Omental fat pad (tissue), 4 donors: ENCODE results near the gene KIF9. TPM values are rescaled to one million over a fixed set of nuclear protein-coding genes. Genes with fewer than 3 reads are reported as not detected.
"Not testable (repeated sequence)": the region's sequence is repeated elsewhere in the genome, so short reads cannot be mapped to it uniquely, and the experiment has no call there.

Experiments
- ATAC-seq: fragments of 150-250 bp; one replicate; pipeline ENCODE4 v1.9.1; 2016; ENCODE audit warnings: mild to moderate bottlenecking, moderate library complexity; ENCODE audit not compliant: low FRiP score
- DNase-seq: peaks from one replicate; pipeline ENCODE4 v3.0.0-alpha.2; 2019; ENCODE audit warnings: low spot score
- total RNA-seq, 4 donors: library from RNA; depleted of rRNA; stranded (reverse); fragments of >200 nt; gene quantifications; one replicate each; pipeline ENCODE4 v1.1.0, GENCODE V29; 2016
- TF ChIP-seq, protein P1 (sequence below), 3 donors: fragments of 450-650 bp; IDR thresholded peaks; one replicate each; pipeline ENCODE4 v1.5.1; 2016 to 2017; ENCODE audit warnings: antibody characterized with exemption in 3 of 3, mild to moderate bottlenecking in 3 of 3, moderate library complexity in 2 of 3

Gene KIF9
- total RNA-seq, 4 donors from 2014 or later, result 2.8 to 16.1 (median 9.4) TPM

DNA sequence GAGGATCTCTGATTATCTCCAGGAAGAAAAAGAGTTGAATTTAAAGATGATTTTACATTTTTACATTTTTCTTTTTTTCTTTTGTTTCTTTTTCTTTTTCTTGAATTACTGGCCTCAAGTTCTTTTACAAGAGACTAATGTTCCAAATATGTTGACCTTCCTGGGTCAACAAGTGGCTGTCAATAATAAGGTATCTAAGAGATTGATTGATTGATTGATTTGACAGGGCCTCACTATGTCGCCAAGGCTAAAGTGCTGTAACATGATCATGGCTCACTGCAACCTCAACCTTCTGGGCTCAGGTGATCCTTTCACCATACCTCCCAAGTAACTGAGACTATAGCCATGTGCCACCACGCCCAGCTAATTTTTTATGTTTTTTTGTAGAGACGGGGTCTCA, 44.6 kb downstream of the KIF9 start:
- no peak for DNase-seq
- TF ChIP-seq, protein P1, sequence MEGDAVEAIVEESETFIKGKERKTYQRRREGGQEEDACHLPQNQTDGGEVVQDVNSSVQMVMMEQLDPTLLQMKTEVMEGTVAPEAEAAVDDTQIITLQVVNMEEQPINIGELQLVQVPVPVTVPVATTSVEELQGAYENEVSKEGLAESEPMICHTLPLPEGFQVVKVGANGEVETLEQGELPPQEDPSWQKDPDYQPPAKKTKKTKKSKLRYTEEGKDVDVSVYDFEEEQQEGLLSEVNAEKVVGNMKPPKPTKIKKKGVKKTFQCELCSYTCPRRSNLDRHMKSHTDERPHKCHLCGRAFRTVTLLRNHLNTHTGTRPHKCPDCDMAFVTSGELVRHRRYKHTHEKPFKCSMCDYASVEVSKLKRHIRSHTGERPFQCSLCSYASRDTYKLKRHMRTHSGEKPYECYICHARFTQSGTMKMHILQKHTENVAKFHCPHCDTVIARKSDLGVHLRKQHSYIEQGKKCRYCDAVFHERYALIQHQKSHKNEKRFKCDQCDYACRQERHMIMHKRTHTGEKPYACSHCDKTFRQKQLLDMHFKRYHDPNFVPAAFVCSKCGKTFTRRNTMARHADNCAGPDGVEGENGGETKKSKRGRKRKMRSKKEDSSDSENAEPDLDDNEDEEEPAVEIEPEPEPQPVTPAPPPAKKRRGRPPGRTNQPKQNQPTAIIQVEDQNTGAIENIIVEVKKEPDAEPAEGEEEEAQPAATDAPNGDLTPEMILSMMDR (IDR thresholded peaks at IDR 0.05), result no peak
- no peak for ATAC-seq

DNA sequence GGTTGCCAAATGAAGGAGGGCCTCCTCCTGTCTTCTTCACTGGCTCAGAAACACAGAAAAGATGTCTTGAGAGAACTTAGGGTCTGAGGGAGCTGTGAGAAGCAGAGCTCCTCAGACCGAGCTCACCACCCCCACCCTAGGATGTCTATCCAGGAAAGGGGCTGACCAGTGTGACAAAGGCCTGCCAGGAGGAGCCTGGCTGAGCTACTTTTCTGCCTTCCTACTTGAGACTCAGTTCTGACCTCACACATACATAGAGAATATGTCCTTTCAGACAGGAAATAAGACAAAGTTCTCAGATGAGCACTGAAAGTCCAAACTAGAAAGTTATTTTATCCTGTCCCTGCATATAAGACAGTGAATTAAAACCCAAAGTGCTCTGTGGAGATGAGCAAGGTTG, 54.5 kb downstream of the KIF9 start:
- no peak for DNase-seq
- ATAC-seq, result no peak
- TF ChIP-seq, protein P1 (IDR thresholded peaks at IDR 0.05), result no peak

DNA sequence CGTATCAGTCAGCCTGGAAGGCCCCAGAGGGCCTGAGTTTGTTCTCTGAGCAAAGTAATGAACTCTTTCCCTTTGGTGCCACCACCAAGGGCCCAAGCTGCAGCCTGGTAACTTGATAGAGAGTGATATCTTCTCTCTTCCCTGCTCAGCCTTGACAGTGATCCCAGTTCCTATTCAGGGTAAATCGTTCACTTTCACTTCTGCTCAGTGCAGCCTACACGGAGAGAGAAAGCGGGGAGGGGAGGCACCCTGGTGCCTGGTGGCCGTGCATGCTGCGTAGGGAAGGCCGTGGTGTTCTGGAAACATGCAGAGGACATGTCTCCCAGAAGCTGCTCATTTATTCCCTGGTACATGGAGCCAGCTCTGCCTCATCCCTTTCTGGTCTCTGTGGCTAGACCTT, 54.9 kb downstream of the KIF9 start:
- no peak for DNase-seq
- no peak for ATAC-seq
- TF ChIP-seq, protein P1 (IDR thresholded peaks at IDR 0.05), result no peak

DNA sequence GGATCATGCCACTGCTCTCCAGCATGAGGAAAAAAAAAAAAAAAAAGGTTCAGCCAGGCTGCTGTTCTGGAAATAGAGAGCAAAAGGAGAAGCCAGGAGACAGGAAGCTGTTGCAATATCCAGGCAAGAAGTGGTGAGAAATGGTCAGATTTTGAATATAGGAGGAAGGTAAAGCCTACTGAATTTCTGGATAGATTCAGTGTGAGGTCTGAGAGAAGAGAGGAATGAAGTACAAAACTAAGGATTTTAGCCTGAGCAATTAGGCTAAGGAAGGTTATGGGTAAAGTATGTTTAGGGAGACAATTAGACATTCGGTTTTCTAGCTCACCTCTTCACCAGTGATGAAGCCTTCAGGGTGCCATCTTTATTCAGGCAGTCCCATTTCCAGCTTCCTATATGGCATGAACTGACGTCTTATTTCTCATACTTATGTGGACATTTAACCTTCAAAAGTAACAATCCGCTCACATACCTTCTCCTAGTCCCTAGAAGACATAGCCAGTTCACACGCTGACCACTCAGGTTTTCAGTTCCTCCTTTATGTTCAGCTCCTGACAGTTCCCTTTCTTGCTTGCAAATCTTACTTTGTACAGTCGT, 57.2 kb downstream of the KIF9 start:
- ATAC-seq (no peak), DNase-seq (no peak)
- TF ChIP-seq, protein P1 (IDR thresholded peaks at IDR 0.05), result no peak

DNA sequence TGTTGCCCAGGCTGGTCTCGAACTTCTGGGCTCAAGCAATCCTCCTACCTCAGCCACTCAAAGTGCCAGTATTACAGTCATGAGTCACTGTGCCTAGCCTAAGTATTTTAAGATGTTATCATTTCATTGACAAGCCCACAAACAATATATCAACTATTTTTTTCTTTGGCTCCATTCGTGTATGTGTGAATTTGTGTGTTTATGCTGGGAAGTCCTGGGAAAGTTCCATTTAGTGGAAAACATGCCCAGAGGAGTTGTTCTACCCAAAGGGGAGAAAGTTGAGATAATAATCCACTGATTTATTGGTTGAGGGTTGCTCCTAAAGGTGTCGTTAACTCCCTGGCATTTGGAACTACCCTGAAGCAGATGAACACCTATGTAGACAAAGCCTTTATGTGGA, 58.8 kb downstream of the KIF9 start:
- DNase-seq (no peak), ATAC-seq (no peak)
- TF ChIP-seq, protein P1 (IDR thresholded peaks at IDR 0.05), result no peak

DNA sequence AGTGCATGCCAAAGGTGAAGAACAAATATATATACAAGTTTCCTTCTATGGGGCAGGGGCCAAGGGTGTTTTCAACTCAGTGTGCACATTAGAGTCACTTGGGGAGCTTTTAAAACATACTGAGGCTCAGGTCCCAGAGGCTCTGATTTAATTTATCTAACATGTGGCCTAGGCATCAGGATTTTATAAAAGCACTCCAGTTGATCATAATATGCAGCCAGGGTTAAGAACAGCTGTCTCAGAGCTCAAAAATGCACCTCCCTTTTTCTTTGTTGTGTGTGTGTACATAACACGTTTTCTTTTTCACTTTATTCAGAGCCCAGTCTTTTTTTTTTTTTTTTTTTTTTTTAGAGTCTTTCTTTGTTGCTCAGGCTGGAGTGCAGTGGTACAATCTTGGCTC, 60.8 kb downstream of the KIF9 start:
- ATAC-seq (no peak), DNase-seq (no peak)
- TF ChIP-seq, protein P1 (IDR thresholded peaks at IDR 0.05), result no peak

DNA sequence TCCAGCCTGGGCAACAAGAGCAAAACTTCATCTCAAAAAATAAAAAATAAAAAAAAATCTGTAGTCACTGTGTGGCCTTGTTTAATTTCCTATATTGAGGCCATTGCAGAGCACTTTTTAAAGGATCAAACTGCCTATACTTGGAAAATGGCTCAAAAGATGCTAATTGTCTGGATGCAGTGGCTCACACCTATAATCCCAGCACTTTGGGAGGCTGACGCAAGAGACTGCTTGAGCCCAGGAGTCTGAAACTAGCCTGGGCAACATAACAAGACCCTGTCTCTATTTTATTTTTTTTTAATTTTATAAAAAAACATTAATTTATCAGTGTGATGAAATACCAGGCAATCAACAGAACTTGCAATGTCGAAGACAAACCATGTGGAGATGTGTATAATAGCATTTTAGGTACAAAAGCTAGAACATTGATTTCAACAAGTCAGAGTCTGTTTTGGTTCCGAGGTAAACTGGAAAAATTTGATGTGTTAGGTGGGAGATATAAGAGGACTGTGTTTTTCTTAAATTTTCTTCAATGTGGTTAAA, 71.7 kb downstream of the KIF9 start:
- ATAC-seq (no peak), DNase-seq (no peak)
- TF ChIP-seq, protein P1 (IDR thresholded peaks at IDR 0.05), result no peak

DNA sequence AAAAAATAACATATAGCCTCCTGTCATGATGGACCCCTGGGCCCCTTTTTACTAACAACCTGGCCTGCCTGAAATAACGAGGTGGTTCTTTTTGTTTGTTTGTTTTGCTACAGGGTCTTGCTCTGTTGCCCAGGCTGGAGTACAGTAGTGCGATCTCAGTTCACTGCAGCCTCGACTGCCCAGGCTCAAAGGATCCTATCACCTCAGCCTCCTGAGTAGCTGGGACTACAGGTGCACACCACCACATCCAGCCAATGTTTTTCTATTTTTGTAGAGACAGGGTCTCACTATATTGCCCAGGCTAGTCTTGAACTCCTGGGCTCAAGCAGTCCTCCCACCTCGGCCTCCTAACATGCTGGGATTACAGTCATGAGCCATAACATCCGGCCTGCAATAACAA, 76.6 kb downstream of the KIF9 start:
- not testable (repeated sequence) for ATAC-seq, DNase-seq
